ENCODE data around the gene SLC10A3.

DNA sequence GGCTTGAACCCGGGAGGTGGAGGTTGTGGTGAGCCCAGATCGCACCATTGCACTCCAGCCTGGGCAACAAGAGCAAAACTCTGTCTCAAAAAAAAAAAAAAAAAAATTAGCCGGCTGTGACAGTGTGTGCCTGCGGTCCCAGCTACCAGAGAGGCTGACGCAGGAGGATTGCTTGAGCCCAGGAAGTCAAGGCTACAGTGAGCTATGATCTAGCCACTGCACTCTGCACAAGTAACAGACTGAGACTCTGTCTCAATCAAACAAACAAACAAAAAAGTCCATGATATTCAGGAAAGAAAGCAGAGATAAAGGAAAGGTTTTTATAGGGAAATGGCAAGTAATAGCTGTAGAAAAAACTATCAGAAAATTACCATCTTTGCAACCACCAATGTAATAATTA lies 9.2 kb downstream of the SLC10A3 start:
- TF ChIP-seq BCL11A (tag by site-specific recombination; IDR thresholded peaks at IDR 0.05; ENCODE audit: low read depth) (no peak), ZNF175 (tag by site-specific recombination; IDR thresholded peaks at IDR 0.05) (no peak), KLF7 (tag by site-specific recombination; IDR thresholded peaks at IDR 0.05; ENCODE audit: borderline replicate concordance) (no peak), FEZF1 (tag by site-specific recombination; IDR thresholded peaks at IDR 0.05) (no peak)
- TF ChIP-seq, protein P1, sequence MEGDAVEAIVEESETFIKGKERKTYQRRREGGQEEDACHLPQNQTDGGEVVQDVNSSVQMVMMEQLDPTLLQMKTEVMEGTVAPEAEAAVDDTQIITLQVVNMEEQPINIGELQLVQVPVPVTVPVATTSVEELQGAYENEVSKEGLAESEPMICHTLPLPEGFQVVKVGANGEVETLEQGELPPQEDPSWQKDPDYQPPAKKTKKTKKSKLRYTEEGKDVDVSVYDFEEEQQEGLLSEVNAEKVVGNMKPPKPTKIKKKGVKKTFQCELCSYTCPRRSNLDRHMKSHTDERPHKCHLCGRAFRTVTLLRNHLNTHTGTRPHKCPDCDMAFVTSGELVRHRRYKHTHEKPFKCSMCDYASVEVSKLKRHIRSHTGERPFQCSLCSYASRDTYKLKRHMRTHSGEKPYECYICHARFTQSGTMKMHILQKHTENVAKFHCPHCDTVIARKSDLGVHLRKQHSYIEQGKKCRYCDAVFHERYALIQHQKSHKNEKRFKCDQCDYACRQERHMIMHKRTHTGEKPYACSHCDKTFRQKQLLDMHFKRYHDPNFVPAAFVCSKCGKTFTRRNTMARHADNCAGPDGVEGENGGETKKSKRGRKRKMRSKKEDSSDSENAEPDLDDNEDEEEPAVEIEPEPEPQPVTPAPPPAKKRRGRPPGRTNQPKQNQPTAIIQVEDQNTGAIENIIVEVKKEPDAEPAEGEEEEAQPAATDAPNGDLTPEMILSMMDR (tag by site-specific recombination; IDR thresholded peaks at IDR 0.05) = no peak
- TF ChIP-seq, protein P2, sequence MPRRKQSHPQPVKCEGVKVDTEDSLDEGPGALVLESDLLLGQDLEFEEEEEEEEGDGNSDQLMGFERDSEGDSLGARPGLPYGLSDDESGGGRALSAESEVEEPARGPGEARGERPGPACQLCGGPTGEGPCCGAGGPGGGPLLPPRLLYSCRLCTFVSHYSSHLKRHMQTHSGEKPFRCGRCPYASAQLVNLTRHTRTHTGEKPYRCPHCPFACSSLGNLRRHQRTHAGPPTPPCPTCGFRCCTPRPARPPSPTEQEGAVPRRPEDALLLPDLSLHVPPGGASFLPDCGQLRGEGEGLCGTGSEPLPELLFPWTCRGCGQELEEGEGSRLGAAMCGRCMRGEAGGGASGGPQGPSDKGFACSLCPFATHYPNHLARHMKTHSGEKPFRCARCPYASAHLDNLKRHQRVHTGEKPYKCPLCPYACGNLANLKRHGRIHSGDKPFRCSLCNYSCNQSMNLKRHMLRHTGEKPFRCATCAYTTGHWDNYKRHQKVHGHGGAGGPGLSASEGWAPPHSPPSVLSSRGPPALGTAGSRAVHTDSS (tag by site-specific recombination; IDR thresholded peaks at IDR 0.05) = no peak

Measured in HEK293 (cell line).